HG03442 (cell line): Measurements from ENCODE around the gene PTCRA.
"Not testable (repeated sequence)": the region's sequence is repeated elsewhere in the genome, so short reads cannot be mapped to it uniquely, and the experiment has no call there.

ENCODE experiments used
- ATAC-seq: cut with Tn5 transposase; IDR thresholded peaks from one replicate; pipeline ENCODE4 v1.9.1; 2021; ENCODE audit warnings: mild to moderate bottlenecking, moderate library complexity; ENCODE audit not compliant: unreplicated experiment

The PTCRA gene

GRCh38 chr6:42938987-42939809 lies 23.3 kb downstream of the PTCRA start:
- no peak for ATAC-seq

- no peak for ATAC-seq
Measured at GRCh38 chr6:42939810-42940167, 23.9 kb downstream of the PTCRA start.

- no peak for ATAC-seq
Measured at GRCh38 chr6:42940493-42941045, 24.7 kb downstream of the PTCRA start.

DNA sequence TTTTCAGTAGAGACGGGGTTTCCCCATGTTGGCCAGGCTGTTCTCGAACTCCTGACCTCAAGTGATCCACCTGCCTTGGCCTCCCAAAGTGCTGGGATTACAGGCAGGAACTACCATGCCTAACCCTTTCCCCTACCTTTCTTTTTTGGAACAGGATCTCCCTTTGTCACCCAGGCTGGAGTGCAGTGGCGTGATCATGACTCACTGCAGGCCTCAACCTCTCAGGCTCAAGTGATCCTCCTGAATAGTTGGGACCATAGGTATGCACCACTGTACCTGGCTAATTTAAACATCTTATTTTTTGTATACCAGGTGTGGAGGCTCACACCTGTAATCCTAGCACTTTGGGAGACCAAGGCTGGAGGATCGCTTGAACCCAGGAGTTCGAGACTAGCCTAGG lies 25.5 kb downstream of the PTCRA start:
- ATAC-seq, result not testable (repeated sequence)

DNA sequence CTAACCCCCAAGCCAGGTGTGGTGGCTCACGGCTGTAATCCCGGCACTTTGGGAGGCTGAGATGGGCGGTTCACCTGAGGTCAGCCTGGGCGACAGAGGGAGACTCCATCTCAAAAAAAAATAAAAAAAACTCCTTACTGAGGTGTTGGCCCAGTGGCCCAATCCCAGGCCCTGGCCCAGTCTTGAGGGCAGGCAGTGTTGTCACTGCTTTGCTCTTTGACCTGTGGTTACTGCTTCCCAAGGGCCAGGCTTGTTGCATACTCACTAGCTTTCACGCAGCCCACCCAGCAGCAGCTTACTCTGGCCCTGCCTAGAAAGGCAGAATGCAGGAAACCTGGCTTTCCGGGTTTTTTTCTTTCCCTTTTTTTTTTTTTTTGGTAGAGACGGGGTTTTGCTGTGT lies 26.6 kb downstream of the PTCRA start:
- ATAC-seq, result no peak

DNA sequence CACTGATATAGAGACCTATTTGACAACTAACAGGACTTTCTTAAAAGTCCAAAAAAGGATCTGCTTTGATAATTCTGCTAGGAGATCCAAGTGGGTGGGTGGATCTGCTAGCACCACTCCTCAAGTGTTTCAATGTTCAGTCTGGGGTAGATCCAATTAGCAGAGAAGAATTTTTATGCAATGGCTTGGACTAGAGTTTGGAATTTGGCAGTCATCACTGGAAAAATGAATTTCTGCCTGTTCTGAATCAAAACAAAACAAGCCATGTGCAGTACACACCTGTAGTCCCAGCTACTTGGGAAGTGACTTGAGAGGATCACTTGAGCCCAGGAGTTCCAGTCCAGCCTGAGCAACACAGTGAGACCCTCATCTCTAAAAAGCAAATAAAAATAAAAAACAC lies 32.1 kb downstream of the PTCRA start:
- no peak for ATAC-seq

DNA sequence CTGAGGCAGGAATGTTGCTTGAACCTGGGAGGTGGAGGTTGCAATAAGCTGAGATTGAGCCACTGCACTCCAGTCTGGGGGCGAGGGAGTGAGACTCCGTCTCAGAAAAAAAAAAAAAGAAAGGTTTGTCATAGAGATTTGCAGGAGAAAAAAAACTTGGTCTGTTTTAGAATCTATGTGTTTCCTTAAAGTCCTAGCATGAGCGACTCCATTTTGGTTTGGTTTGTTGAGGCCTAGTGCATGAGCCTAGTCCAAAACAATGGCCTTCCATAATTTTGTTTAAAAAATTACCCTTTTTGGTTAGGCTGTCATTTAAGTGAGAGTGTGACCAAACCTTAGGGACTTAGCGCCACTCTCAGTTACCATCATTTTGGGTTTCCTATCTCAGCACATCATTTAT lies 36.5 kb downstream of the PTCRA start:
- no peak for ATAC-seq

DNA sequence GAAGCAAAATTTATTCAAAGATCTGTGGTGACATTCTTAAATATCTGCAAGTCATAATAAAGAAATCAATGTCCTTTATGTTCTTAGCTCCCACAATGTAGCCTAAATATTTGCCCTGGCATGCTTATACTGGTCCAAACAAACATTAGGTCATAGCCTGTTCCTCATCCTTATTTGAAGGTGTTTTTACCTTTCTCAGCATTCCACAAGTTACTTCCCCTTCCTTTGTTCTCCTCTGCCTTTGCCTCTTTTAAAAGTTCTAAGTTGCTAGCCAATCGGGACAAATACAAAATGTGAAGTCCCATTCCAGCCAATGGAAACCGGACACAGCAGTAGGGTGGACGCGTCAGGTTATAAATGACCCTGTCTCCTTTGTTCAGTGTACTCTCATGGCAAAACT lies 38.6 kb downstream of the PTCRA start:
- ATAC-seq, result not testable (repeated sequence)

- no peak for ATAC-seq
Measured at GRCh38 chr6:42958125-42958524, 42.3 kb downstream of the PTCRA start.

DNA sequence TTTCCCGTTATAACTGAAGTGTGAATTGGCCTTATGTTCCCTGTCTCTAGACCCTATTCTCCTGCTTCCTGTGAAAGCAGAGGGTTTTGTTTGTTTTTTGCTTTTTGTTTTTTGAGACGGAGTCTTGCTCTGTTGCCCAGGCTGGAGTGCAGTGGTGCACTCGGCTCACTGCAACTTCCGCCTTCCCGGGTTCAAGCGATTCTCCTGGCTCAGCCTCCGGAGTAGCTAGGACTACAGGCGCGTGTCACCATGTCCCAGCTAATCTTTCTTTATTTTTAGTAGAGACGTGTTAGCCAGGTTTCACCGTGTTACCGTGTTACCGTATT lies 44.0 kb downstream of the PTCRA start:
- no peak for ATAC-seq

GRCh38 chr6:42960243-42961019 lies 44.6 kb downstream of the PTCRA start, which contains the start of gene GNMT:
GNMT (plus strand) TSS chr6:42960754; CDS start chr6:42960768, 14 bp downstream.
- ATAC-seq, result no peak

- no peak for ATAC-seq
Measured at GRCh38 chr6:42961020-42961470, 45.2 kb downstream of the PTCRA start.

DNA sequence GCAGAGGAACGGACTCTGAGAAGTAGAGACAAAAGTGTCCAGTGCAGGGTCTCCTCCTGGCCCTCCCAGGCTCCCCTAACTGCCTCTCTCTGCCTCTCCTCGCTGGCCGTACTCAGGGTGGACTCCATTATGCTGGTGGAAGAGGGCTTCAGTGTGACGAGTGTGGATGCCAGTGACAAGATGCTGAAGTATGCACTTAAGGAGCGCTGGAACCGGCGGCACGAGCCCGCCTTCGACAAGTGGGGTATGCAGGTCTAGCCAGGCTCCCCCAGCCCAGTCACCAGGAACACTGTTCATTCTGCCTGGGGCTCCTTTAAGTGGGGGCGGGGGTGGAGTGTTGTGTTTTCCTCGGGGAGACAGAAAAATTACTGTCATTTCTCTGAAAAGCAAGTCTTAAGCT lies 46.2 kb downstream of the PTCRA start:
- ATAC-seq, result no peak

DNA sequence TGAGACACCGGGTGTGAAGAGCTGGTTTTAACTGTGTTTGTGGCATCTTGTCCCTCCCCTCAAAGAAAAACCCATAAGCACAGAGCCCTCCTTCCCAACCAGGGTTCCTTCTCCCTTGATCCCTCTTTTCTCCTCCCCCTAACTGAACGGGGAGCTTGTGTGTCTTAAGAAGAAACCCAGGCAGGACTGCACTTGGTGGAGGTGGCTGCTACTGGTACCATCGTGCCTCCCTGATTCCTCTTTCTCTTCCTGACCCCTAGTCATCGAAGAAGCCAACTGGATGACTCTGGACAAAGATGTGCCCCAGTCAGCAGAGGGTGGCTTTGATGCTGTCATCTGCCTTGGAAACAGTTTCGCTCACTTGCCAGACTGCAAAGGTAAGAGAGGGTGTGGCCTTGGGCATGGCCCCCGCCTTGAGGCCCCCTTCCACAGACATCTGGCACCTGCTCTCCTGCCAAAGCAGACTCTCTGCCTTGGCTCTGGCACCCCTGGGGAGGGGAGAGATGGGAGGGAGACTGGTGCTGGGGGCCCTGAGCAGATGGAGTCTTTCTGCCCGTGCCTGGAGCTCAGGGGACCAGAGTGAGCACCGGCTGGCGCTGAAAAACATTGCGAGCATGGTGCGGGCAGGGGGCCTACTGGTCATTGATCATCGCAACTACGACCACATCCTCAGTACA lies 46.8 kb downstream of the PTCRA start:
- ATAC-seq, result no peak

DNA sequence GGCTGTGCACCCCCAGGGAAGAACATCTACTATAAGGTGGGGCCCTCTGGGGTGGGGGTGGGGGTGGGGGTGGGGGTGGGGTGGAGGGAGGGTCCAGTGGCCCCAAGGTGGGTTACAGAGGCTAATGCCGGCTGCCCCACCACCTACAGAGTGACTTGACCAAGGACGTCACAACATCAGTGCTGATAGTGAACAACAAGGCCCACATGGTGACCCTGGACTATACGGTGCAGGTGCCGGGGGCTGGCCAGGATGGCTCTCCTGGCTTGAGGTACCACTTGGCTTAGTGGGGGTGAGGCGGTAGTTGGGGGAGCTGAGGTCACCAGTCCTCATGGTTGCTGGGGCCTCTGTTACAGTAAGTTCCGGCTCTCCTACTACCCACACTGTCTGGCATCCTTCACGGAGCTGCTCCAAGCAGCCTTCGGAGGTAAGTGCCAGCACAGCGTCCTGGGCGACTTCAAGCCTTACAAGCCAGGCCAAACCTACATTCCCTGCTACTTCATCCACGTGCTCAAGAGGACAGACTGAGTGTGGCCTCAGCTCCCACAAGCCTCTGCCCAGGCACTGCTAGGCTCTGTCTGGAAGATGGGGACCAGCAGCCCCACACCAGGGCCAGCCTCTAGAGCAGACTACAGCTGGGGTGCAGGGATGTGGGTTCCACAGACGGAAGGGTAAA lies 47.5 kb downstream of the PTCRA start:
- ATAC-seq, result no peak

DNA sequence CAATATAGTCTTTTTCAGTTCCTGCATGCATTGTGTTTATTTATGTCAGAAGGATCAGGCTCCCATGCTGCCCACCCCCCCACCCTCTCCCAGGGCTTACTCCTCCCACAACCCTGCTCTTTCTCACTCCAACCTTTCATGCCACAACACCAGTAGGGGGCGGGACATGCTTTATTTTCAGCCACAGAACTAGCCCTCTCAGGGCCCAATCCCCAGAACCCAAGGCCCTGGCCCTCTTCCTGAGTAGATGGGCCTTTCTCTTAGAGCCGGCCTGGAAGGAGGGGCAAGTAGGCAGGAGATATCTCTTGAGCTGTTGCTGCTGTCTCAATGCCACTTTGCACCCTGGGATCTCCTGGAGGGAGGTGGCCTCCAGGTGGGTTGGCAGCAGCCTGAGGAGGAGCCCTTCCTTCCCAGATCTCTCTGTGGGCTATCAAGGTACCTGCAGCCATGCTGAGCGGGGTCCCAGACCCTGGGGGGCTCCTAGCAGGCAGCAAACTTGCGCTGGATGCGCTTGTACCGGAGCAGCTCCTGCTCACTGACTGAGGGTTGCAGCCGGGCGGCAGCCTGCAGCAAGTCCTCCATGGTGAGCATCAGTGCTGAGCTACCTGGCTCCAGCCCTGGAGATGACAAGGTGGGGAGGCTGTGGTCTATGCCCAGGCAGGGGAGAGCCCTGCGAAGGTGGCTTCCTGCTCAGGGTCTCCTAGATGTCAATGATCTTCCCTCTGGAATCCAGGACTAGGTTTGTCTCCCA lies 48.2 kb downstream of the PTCRA start:
- ATAC-seq, result no peak

DNA sequence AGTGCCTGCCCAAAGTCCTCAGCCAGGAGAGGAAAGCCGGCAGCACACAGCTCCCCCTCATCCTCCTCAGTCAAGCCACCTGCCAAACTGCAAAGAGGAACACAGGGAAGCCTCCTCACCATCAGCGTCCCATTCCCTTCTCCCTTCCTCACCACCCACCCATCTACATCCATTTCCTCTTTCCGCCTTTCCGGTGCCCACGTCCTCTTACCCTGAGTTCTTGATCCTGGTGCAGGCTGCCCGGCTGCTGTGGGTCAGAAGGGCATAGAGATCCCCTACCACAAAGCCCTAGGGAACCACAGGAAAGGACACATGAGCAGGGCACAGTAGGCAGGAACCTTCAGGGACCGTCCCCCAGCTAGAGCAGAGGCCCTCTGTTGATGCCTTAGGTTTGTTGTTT lies 50.7 kb downstream of the PTCRA start:
- no peak for ATAC-seq

DNA sequence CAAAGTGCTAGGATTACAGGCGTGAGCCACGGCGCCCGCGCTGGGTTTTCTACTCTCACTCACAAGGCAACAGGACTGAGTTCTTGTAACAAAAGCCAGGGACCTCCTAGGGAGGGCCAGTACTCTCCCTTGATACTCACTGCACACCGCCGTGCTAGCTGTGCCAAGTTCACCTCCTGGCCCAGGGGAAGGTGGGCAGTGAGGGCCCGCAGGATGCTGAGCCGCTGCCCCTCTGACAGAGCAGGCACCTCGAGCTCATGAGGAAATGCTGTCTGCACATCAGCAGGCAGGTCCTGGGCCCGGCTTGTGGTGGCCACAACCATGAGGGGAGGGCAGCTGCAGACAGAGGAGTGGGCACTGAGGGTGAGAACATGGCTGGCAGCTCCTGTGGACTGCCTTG lies 51.4 kb downstream of the PTCRA start:
- no peak for ATAC-seq

- no peak for ATAC-seq
Measured at GRCh38 chr6:42968126-42968701, 52.4 kb downstream of the PTCRA start.

- no peak for ATAC-seq
Measured at GRCh38 chr6:42968783-42969182, 52.9 kb downstream of the PTCRA start.
